NK-92 (cell line): Measurements from ENCODE around the gene CCDC82.
A peak's percentile ranks its signal among the peaks of the same experiment; 100 is the strongest.
"Not testable (repeated sequence)": the region's sequence is repeated elsewhere in the genome, so short reads cannot be mapped to it uniquely, and the experiment has no call there.

Experiments
- DNase-seq: peaks from one replicate; lab custom pipeline; 2025; ENCODE audit not compliant: unreplicated experiment; lab: John Stamatoyannopoulos, UW

Gene CCDC82

GRCh38 chr11:96389720-96390487, at the start of gene CCDC82, which contains the start of gene JRKL:
Gene CCDC82, minus strand, starts transcription at chr11:96389912. Its CDS starts 5,165 bp downstream, at chr11:96384747.
Gene JRKL, plus strand, starts transcription at chr11:96390013. Its CDS starts 637 bp downstream, at chr11:96390650.
- DNase-seq: peak; percentile 90

GRCh38 chr11:96432654-96433053, 42.9 kb upstream of the CCDC82 start:
- DNase-seq: not testable (repeated sequence)

GRCh38 chr11:96430668-96431067, 41.0 kb upstream of the CCDC82 start:
- no peak for DNase-seq

DNA sequence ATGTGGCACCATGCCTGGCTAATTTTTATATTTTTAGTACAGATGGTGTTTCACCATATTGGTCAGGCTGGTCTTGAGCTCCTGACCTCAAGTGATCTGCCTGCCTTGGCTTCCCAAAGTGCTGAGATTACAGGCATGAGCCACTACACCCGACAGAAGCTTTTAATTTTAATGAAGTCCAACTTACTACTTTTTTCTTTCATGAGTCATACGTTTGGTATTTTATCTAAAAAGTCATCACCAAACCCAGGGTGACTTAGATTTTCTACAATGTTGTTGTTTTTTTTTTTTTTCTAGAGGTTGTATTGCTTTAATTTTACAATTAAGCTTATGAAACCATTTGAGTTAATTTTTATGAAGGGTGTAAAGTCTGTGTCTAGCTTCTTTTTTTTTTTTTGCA, 35.0 kb upstream of the CCDC82 start:
- no peak for DNase-seq

GRCh38 chr11:96413408-96413807, 23.7 kb upstream of the CCDC82 start:
- DNase-seq: no peak

- no peak for DNase-seq
Measured at GRCh38 chr11:96412761-96413381, 23.2 kb upstream of the CCDC82 start.

- not testable (repeated sequence) for DNase-seq
Measured at GRCh38 chr11:96411412-96411811, 21.7 kb upstream of the CCDC82 start.

- DNase-seq: no peak
Measured at GRCh38 chr11:96400697-96401096, 11.0 kb upstream of the CCDC82 start.

DNA sequence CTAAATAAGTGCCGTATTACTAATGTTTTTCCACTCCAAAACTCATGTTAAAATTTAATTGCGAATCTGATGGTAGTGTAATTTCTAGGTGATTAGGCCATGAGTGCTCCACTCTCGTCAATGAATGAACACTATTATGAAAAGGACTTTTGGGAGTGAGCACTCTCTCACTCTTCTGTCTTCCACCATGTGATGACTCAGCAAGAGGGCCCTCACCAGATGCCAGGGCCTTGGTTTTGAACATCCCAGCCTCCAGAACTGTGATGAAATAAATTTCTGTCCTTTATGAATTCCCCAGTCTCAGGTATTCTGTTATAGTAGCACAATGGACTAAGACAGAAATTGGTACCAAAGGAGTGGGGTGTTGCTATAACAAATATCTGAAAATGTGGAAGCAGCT, 8.2 kb upstream of the CCDC82 start:
- DNase-seq: no peak

- no peak for DNase-seq
Measured at GRCh38 chr11:96396637-96397036, 6.9 kb upstream of the CCDC82 start.

- no peak for DNase-seq
Measured at GRCh38 chr11:96394773-96395172, 5.1 kb upstream of the CCDC82 start.

GRCh38 chr11:96393753-96394348, 4.1 kb upstream of the CCDC82 start:
- no peak for DNase-seq

- no peak for DNase-seq
Measured at GRCh38 chr11:96391698-96392307, 2.1 kb upstream of the CCDC82 start.

- no peak for DNase-seq
Measured at GRCh38 chr11:96390488-96390792, 728 bp upstream of the CCDC82 start.

DNA sequence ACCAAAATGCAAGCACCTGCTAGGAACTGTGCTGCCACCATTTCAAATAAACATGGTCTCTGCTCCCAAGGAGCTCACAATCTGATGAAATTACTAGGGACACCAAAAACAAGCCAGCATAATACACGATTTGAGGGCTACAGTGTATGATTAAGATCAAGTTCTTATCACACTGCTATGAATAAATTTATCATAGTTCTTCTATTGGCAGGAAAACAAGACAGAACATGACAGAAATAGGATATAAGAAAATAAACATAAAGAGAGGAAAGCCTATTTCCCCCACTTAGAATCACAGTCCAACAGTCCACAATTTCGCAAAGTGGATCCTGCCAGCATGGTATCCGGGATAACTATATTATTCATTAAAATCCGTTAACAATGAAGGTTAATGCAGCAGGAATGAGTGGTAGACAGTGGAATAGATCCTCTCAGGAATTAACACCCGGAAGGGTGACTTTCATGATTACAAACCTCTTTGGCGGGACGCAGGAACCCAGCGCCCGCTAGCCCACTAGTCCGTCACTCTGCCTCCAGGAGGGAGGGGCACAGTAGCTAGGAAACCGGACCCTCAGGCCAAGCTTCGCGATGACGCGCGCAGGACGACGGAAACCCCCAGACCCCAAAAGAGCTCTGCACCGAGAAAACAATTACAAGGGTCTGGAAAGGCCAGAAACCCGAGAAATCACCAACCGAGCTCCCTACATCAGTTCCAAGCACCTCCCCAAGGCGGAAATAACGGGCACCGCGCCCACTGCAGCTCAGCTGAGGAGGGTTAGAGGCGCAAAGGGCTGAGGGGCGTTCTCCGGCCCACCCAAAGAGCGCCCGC, 607 bp downstream of the CCDC82 start:
- DNase-seq: no peak

- no peak for DNase-seq
Measured at GRCh38 chr11:96385187-96385586, 4.5 kb downstream of the CCDC82 start.

DNA sequence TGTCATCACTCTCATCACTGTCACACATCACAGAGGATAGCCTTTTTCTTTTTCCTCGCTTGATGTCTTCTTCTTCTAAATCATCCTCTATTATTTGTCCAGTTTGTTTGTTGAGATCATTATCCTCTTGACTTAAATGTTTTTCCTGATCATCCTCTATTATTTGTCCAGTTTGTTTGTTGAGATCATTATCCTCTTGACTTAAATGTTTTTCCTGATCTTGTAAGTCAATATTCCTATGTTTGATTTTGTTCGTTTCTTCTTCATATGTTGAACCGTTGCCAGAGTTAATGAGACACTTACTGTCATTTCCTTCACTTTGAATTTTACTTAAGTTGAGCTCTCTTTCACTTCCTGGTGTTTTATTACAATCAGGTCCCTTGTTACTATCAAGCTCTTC, 5.6 kb downstream of the CCDC82 start:
- DNase-seq: no peak

GRCh38 chr11:96376796-96377195, 12.9 kb downstream of the CCDC82 start:
- DNase-seq: no peak

DNA sequence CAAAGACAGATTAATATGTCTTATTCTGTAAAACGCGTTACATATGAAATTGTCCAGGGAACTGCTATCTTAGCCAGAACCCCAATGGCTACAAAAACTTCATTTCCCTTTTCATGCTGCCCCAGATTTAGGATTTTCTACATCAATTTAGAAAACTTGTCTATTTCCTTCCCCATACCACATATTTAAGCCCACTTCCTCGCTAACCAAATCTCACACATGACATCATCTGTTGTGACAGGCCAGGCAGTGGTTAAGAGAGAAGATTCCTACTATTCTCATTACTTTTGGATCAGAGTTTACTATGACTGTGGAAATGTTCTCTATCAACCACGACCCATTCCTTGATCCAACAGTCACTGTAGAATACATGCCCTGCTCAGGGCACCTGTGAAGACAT, 15.9 kb downstream of the CCDC82 start:
- DNase-seq: no peak

DNA sequence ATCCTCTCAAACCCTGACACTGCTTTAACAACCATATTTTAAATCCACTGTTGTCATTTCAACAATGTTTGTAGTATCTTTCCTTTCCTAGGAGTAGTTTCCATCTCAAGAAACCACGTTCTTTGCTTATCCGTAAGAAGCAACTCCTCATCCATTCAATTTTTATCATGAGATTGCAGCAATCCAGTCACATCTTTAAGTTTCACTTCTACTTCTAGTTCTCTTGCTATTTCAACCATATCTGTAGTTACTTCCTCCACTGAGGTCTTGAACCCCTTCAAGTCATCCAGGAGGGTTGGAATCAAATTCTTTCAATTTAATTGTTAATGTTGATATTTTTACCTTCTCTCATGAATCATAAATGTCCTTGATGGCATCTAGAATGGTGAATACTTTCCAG, 22.4 kb downstream of the CCDC82 start:
- DNase-seq: no peak

DNA sequence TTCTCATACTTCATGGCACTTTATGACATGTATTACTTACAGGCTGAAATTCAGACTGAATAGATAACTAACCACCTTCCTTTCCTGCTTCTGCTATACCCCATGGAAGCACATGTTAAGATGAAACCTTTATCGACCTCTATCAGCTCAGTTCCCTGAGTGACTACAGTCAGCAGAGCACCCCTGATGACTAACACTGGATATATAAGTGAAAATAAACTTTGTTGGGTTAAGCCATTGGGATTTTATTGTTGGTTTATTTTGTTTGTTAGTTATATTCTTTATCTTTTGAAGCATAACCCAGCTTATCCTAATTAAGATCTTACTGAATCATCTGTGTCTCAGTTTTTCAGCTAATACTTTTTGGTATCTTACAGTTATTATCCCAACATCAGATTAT, 23.7 kb downstream of the CCDC82 start:
- no peak for DNase-seq
